Measurements from ENCODE around the gene VPS51.
"Not testable (repeated sequence)": the region's sequence is repeated elsewhere in the genome, so short reads cannot be mapped to it uniquely, and the experiment has no call there.

Gene VPS51

DNA sequence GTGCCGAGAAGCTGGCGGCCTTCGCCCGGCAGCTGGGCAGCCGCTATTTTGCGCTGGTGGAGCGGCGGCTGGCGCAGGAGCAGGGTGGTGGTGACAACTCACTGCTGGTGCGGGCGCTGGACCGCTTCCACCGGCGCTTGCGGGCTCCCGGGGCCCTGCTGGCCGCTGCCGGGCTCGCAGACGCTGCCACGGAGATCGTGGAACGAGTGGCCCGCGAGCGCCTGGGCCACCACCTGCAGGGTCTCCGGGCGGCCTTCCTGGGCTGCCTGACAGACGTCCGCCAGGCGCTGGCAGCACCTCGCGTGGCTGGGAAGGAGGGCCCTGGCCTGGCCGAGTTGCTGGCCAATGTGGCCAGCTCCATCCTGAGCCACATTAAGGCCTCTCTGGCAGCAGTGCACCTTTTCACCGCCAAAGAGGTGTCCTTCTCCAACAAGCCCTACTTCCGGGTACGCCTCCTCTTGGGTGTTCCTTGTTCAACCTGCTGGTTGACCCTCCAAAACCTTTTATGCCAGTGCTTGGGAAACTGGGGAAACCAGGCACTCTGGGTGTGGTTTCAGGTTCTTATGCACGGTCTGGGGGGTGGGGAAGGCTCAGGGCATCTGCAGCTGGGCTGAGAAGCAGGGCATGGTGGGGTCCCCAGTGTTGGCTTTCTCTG is 12.6 kb downstream of the VPS51 start:
- DNase-seq, result no peak

DNA sequence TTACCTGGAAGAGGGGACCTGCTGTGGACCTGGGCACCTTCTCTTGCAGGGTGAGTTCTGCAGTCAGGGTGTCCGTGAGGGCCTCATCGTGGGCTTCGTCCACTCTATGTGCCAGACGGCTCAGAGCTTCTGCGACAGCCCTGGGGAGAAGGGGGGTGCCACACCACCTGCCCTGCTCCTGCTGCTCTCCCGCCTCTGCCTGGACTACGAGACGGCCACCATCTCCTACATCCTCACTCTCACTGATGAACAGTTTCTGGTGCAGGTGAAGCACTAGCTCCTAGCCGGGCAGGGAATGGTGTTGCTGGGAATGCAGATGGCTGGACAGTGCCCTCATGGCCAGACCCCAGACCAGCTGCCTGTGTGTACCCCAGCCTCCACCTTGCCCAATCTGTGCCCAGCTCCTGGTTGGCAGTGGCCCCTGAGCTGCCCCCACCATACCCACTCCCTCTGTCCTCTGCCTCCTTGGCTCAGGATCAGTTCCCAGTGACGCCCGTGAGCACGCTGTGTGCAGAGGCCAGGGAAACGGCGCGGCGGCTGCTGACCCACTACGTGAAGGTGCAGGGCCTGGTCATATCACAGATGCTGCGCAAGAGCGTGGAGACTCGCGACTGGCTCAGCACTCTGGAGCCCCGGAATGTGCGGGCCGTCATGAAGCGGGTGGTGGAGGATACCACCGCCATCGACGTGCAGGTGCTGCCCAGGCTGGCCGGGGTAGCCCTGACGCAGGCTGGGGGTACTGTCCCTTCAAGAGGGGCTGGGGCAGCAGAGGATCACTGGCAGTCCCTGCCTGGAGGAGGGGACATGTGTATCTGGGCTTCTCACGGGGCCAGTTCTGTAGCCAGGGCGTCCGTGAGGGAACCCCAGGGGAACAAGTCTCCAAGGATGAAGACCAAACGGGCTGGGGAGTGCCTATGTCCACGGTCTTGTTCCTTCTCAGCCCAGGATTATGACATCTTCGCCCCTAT is 13.5 kb downstream of the VPS51 start:
- no peak for DNase-seq

DNA sequence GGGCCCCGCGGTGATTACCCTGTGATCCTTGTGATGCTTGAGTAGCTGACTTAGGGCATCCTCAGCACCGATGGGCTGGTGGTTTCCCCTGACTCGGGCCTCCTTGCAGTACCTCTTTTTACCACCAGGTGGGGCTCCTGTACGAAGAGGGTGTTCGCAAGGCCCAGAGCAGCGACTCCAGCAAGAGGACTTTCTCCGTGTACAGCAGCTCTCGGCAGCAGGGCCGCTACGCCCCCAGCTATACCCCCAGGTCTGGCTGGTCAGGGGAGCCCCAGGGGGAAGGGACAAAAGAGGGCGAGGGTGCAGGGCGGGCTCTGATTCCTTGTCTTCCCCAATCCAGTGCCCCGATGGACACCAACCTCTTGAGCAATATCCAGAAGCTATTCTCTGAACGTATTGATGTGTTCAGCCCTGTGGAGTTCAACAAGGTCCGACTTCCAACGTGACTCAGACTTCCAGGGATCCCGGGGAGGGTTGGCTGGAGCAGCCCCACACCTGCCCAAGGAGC is 14.4 kb downstream of the VPS51 start:
- peak; percentile 82 for DNase-seq

DNA sequence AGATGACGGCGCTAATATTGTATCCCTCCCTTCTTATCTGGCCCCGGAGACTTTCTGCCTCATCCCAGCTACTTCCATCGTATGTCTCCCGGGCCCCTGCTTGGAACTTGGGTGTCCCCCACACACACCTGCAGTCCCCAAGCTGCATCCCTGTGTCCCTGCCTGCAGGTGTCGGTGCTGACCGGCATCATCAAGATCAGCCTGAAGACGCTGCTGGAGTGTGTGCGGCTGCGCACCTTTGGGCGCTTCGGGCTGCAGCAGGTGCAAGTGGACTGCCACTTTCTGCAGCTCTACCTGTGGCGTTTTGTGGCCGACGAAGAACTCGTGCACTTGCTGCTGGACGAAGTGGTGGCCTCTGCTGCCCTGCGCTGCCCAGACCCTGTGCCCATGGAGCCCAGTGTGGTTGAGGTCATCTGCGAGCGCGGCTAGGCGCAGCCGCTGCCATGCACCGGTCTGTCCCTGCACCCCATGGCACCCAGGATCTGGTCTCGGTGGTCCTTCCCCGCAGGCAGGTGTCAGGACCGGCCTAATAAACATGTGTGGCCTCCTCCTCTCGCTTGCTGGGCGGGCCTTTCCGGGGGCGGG is 15.2 kb downstream of the VPS51 start:
- no peak for DNase-seq

DNA sequence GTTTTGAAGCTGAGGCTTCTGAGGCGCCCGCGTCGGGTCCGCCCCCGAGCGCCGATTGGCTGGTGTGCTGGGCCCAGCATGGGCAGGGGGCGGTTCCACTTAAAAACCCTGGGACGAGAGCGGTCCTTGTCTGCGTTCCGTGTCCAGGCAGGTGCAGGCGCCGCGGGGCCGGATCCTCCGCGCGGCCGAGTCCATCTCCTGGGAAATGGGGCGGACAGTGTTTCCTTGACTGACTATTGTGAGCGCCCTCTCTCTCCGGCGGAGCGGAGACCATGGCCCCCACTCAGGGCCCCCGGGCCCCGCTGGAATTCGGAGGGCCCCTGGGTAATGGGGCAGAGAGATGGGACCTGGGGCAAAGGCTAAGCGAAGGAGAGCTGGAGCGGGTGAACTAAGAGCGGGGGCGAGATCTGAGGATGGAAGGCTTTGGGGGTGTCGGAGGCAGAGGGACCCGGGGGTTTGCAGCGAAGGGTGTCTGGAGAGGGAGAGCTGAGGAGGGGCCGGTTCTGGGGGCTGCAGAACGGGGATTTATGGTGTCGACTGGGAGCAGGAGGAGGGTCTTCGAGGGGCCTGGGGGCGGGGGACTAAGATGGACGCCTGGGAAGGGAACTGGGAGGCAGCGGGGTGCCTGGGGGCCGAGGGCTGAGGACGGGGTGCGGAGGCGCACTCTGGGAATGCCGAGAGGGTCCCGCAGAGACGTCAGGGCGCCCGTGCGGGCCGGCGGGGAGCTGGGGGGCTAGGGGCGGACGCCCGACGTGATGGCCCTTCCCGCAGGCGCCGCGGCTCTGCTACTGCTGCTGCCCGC is 15.9 kb downstream of the VPS51 start, which contains the start of gene TM7SF2:
TSS of gene TM7SF2 (plus strand) at position 129 of the 802 bp plus-strand sequence. CDS start at position 273, 144 bp downstream.
- peak; percentile 95 for DNase-seq

- DNase-seq, result peak; percentile 63
These were observed 16.7 kb downstream of the VPS51 start for GRCh38 chr11:65112546-65113360.

- DNase-seq, result no peak
These were observed 17.3 kb downstream of the VPS51 start for GRCh38 chr11:65113361-65113756.

DNA sequence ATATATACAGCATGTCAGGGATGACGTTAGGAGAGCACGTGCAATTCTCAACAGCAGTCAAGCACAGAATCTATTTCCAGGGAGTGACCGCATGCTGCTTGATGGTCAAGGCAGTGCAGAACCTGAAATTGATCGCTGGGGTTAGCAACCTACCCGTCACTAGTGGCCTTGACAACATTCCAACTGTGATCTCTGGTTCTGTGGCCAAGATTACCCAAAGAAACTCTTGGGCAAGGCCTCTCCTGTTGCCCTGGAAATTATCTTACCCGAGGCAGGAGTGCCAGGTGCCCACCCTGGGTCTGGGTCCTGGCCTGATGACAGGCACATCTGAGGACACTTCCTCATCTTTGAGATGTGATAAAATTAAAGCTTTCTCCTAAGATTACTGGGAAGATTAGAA is 17.8 kb downstream of the VPS51 start:
- DNase-seq, result no peak

- no peak for DNase-seq
These were observed 18.6 kb downstream of the VPS51 start for GRCh38 chr11:65114538-65115171.

- no peak for DNase-seq
These were observed 19.5 kb downstream of the VPS51 start for GRCh38 chr11:65115361-65116082.

DNA sequence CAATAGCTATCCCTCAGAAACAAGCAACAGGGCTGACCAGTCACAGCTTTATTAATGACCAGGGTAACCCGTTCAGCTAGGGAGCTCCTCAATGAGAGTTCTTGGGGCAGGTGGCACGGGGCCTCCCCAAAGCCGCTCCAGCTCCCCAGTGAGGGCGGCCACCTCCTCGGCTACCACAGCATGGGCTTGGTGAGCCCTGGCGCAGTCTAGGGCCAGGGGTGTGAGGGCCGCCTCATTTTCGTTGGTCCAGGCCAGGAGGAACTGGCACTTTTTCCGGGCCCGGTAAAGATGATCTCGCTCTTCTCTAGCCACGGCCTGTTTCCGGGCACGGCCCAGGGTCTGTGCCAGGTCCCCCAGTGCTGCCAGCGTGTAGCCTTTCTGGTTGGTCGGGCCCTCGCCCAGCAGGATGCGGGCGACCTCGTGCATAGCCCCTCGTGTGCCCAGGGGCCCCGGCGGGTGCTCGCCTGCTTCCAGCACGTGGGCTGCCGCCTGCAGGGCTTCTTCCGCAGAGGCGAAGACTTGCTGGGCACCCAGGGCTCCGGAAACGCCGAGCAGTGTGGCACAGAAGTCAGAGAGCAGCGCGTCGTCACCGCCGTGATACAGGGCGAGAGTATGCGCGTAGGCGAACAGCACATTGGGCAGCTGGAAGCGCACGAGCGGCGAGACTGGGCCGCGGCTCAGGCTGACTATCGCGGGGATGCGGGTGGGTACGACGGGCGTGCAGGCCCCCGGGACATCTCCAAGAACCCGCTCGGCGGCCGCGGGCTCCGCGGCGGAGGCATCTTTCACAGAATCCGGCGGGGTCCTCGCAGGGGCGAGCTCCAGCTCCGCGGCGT is 20.6 kb downstream of the VPS51 start:
- DNase-seq, result peak; percentile 47

DNA sequence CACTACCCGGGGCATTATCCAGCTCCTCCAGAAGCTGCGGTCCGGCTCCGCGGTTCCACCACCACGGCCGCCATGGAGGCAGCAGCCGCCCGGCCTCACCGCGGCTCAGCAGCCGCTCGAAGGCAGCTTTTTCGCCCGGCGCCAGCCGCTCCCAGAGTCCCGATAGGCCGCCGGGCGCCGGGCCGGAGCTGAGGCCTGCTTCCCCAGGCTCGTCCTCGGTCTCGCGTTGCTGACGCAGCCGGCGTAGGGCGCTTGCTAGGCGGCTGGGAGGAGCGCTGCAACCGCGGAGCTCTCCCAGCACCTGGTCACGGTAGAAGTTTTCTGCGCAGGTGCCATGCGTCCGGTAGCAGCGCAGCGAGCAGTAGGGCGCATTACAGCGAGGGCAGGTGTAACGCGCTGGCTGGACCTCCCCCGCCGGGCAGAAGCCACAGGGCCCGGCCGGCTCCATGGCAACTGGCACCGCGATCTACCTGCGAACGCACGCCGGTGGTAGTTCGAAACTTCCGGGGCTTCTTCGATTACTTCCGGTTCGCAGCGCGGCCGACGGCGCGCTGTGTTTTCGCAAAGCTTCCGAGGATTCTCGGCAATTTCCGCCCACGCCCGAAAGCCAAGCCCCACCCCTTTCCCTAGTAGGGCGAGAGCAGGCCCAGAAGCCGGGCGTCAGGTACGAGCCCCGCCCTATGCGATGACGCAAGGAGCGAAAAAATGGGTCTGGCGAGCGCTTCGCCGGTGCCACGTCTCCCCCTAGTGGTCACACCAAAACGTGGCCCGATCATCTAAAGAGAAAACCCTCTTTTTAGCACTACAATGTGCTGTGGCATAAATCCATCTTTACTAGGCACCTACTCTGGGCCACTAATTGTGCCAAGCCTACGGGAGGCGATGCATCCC is 21.4 kb downstream of the VPS51 start, which contains the start of gene ZNHIT2:
TSS of gene ZNHIT2 (minus strand) at position 496 of the 891 bp plus-strand sequence. CDS start at position 448, 48 bp downstream.
- DNase-seq, result peak; percentile 100

GRCh38 chr11:65118097-65118837 is 22.3 kb downstream of the VPS51 start:
- DNase-seq, result no peak

- not testable (repeated sequence) for DNase-seq
These were observed 23.1 kb downstream of the VPS51 start for GRCh38 chr11:65118891-65119669.

- no peak for DNase-seq
These were observed 23.6 kb downstream of the VPS51 start for GRCh38 chr11:65119670-65119995.

GRCh38 chr11:65120831-65121230 is 24.8 kb downstream of the VPS51 start:
- no peak for DNase-seq

DNA sequence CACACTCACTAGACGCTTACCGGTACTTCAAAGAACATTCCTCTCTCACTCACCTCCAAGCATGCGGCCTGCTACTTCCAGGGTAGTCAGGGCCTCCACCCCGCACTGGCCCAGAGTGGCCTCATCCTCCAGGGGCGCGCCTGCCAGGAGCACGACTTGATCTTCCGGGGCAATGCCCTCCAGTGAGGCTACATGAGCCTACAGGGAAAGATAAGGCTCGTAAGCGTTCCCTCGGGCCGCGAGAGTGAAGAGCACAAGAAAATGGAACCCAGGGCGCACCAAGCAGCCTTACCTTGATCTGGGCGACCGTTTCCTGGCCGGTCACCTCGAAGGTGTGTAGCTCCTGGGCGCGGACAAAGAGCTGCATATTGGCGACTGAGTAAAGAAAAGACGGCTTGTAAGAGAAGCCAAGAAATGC is 25.4 kb downstream of the VPS51 start:
- DNase-seq, result peak; percentile 42

Measured in inflammatory macrophage treated with lipopolysaccharide for 4 hours (primary cell).